BJ (cell line): ENCODE data around the gene SPRY4. TPM values are rescaled to one million over a fixed set of nuclear protein-coding genes. Genes with fewer than 3 reads are reported as not detected.

Experiments
- CTCF ChIA-PET: fragments of 350-600 bp; formaldehyde crosslinking; extraction: SDS; loops from one replicate; lab custom pipeline; 2021; ENCODE audit warnings: antibody characterized with exemption, inconsistent platforms; lab: Yijun Ruan, JAX
- POLR2A ChIA-PET: fragments of 300-600 bp; sonication (Branson Sonifier 250); formaldehyde crosslinking; extraction: SDS; loops from one replicate; lab custom pipeline; 2021; ENCODE audit warnings: antibody characterized with exemption; lab: Charles Lee
- DNase-seq: peaks from one replicate; pipeline ENCODE4 v3.0.0-alpha.2; 2011; ENCODE audit warnings: low read depth
- H3K27me3 ChIP-seq: 2 replicates; pipeline ENCODE4 v1.6.0; 2011; ENCODE audit warnings: low read length; ENCODE audit not compliant: control insufficient read depth, insufficient read depth
- H3K36me3 ChIP-seq: 2 replicates; pipeline ENCODE4 v1.5.1; 2011; ENCODE audit warnings: low read length; ENCODE audit not compliant: control insufficient read depth, insufficient read depth
- H3K4me3 ChIP-seq: 2 replicates; pipeline ENCODE4 v1.5.1; 2011; ENCODE audit warnings: low read depth, mild to moderate bottlenecking, control low read depth, low read length
- polyA plus RNA-seq: library from polyadenylated mRNA; depleted of rRNA; stranded (reverse); fragments of >200 nt; gene quantifications from 2 replicates; pipeline ENCODE4 v1.2.3, GENCODE V29; 2011
- TF ChIP-seq, protein P1 (sequence below): IDR thresholded peaks from 2 replicates; pipeline ENCODE4 v1.5.1; 2011; ENCODE audit warnings: low read depth, mild to moderate bottlenecking, control low read depth, inconsistent platforms, low read length, moderate library complexity; ENCODE audit not compliant: insufficient read depth

SPRY4 gene
- polyA plus RNA-seq, 1 experiment, result 13.0 TPM

DNA sequence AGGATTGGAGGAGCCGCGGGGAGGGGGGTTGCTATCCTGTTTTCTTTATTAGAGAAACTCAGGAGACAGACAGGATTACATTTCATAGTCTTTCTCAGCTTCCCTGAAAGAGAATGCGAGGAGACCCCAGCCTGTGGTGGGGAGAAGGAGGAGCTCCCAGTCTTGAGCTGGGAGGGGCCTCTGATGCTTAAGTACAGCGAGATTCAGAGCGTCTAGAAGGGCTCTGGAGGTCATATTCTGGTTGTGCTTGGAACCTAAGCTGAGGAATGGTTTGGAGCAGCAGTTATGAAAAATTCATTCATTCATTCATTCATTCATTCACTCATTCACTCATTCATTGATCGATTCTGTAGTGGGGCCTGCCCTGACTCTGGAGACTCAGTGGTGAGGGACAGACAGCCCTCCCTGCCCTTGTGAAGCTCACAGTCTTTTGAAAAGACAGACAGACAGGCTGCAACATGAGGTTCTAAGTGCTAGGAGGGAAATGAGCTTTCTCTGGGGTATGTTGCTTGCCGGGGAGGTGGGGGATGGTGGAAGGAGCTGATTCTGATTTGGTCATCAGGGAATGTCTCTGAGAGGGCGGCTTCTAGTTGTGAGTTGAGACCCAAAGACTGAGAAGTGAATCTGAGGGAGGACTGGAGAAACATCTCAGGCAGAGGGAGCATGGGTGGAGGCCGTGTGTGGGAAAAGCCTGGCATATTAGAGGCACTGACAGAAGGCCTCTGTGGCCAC is 2.5 kb upstream of the SPRY4 start:
- ChIA-PET CTCF (interaction anchor here (0.5 to 4.3 kb wide), 6 partner anchors 10 to 242 kb away, joined by 3 to 32 read pairs (median 4); no protein-coding TSS in a partner anchor), POLR2A (interaction anchor here (0.5 to 0.6 kb wide), 3 partner anchors 10 to 214 kb away, joined by 3 read pairs; no protein-coding TSS in a partner anchor)
- Histone ChIP-seq H3K27me3 (no peaks in the 10 kb centered on the region), H3K36me3 (no peaks in the 10 kb centered on the region), H3K4me3 (no peak overlapping the region)
- DNase-seq, result peak; percentile 80
- TF ChIP-seq, protein P1, sequence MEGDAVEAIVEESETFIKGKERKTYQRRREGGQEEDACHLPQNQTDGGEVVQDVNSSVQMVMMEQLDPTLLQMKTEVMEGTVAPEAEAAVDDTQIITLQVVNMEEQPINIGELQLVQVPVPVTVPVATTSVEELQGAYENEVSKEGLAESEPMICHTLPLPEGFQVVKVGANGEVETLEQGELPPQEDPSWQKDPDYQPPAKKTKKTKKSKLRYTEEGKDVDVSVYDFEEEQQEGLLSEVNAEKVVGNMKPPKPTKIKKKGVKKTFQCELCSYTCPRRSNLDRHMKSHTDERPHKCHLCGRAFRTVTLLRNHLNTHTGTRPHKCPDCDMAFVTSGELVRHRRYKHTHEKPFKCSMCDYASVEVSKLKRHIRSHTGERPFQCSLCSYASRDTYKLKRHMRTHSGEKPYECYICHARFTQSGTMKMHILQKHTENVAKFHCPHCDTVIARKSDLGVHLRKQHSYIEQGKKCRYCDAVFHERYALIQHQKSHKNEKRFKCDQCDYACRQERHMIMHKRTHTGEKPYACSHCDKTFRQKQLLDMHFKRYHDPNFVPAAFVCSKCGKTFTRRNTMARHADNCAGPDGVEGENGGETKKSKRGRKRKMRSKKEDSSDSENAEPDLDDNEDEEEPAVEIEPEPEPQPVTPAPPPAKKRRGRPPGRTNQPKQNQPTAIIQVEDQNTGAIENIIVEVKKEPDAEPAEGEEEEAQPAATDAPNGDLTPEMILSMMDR, result peak; percentile 49

DNA sequence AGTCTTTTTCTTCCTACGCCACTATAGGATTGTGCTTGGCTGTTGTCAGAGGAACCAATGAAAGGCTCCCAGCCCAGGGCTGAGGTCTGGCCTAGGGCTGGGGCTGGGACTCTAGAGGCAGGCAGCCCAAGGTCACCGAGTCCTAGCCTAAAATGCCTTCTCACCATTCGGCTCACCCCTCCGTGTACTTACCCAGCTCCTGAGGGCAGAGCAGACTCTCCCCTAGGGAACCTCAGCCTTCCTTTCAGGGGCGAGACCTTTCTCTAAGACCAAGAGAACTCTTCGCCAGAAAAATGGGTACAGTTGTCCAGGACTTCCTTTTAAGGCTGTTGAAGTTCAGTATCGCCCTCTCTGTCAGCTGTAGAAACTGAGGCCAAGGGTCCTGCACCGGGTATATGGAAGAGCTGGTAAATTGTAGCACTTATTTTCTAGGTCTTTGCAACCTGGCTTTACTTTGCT is 1.7 kb upstream of the SPRY4 start:
- Histone ChIP-seq H3K4me3 (peak overlapping the region; percentile 93), H3K27me3 (no peaks in the 10 kb centered on the region), H3K36me3 (no peaks in the 10 kb centered on the region)
- no peak for DNase-seq
- POLR2A ChIA-PET, result interaction anchor here (0.6 kb wide), 1 partner anchor 9 kb away, joined by 3 read pairs; no protein-coding TSS in a partner anchor
- TF ChIP-seq, protein P1, result no peak
- CTCF ChIA-PET, result interaction anchor here (1.2 to 4.3 kb wide), 2 partner anchors 175 to 222 kb away, joined by 4 to 32 read pairs; no protein-coding TSS in a partner anchor

DNA sequence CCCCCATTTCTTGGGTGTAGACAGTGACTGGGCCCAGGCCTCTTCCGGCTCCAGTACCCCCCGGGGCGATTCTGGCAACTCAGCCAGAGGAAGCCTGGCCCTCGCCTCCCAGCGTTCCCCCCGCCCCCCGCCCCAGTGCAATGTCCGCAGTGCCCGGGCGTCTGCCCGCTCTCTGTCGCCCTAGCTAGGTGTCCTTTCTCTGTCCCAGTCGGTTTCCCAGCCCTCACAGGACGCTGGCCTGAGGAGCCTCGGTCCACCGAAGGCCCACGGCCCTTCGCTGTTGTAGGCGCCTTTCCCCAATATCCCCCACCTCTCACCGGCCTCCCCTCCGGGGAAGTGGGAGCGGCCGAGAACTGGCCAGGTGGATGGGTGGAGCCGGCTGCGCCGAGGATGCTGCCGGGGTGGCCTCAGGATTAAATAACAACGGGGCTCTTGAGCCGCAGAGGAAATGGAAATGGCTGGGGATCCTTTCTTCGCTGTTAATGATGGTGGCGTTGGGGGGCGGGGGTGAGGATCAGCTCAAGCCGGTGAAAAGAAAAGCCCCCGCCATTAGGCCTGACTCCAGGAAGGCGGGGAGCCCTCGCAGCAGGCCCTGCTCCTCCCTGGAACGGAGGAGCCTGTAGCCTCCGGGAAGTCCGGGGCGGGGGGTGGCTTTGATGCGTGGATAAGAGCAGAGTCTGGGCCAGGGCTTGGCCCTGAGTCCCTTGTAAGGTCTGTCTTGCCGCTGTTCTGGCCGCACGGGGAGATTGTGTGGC is 1.1 kb upstream of the SPRY4 start:
- no peak for DNase-seq
- TF ChIP-seq, protein P1, result no peak
- no peaks in the 10 kb centered on the region for H3K27me3 ChIP-seq
- no peaks in the 10 kb centered on the region for H3K36me3 ChIP-seq
- peak overlapping the region; percentile 93 for H3K4me3 ChIP-seq
- CTCF ChIA-PET, result interaction anchor here (1.2 to 4.3 kb wide), 3 partner anchors 33 to 223 kb away, joined by 4 to 32 read pairs (median 4); no protein-coding TSS in a partner anchor
- POLR2A ChIA-PET, result interaction anchor here (0.6 to 1.6 kb wide), 2 partner anchors 31 to 256 kb away, joined by 3 to 5 read pairs; no protein-coding TSS in a partner anchor

DNA sequence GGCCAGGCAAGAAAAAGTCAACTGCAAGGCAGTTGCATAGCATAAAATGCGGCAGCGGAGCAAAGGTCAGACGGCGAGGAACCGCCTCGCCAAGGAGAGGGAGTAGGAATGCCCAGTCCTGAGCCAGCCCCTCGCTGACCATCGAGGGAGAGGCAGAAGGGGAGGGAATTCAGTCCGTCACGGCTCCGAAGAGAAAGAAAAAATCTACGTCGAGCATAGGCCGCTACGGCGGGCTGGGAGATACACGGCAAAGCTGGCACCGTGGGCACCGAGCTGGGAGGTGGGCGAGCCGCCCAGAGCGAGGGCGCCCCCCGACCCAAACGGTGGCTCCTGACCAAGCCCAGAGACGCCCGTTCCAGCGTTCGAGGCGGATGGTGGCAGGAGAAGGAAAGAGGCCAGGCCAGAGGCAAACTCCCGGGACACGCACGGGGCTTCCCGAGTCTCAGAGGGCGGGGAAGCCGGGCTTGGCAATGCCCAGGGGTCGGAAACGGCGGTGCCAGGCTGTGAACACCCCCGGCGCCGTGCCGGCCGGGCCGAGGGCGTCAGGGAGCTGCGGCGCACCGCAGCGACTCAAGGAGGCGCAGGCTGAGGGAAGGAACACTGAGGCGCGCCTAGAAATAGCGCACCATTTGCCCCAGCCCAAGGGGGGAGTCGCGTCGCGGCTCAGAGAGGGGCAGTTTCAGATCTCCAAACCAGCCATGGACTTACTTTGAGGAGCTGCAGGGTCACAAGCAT is 518 bp downstream of the SPRY4 start:
- Histone ChIP-seq H3K36me3 (no peaks in the 10 kb centered on the region), H3K27me3 (no peaks in the 10 kb centered on the region), H3K4me3 (peak overlapping the region; percentile 93)
- TF ChIP-seq, protein P1, result peak; percentile 40
- CTCF ChIA-PET, result interaction anchor here (0.5 to 4.3 kb wide), 16 partner anchors 9 to 339 kb away, joined by 3 to 32 read pairs (median 3); no protein-coding TSS in a partner anchor
- POLR2A ChIA-PET, result interaction anchor here (0.6 to 1.6 kb wide), 3 partner anchors 32 to 347 kb away, joined by 3 to 14 read pairs (median 5); no protein-coding TSS in a partner anchor
- no peak for DNase-seq
